ENCODE data around the gene AGMAT.

- TF ChIP-seq CTCF (IDR thresholded peaks at IDR 0.05) (no peak), POLR2A (IDR thresholded peaks at IDR 0.05) (no peak)
These were observed 59.5 kb downstream of the AGMAT start for GRCh38 chr1:15525050-15526020.
